ENCODE measurements around the gene RAB30. TPM values are rescaled to one million over a fixed set of nuclear protein-coding genes. Genes with fewer than 3 reads are reported as not detected.

The RAB30 gene
- total and polyA plus RNA-seq, 2 donors from 2014 or later, result 3.1 to 15.2 TPM

- Histone ChIP-seq H3K27ac (ENCODE audit: low read depth in 2 of 2, low read length in 2 of 2) (no peak overlapping the region), H3K36me3 (ENCODE audit: control insufficient read depth in 2 of 3, insufficient read depth in 3 of 3, low read length in 3 of 3) (no peaks in the 10 kb centered on the region), H3K9me3 (ENCODE audit: control insufficient read depth in 2 of 3, insufficient read depth in 1 of 3, low read length in 3 of 3) (no peaks in the 10 kb centered on the region), H3K4me1 (ENCODE audit: control insufficient read depth in 2 of 3, insufficient read depth in 2 of 3, low read depth in 1 of 3, low read length in 3 of 3) (no peaks in the 10 kb centered on the region), H3K9ac (ENCODE audit: low read length in 3 of 3) (no peak overlapping the region), H3K27me3 (ENCODE audit: control insufficient read depth, insufficient read depth, low read length) (no peaks in the 10 kb centered on the region), H3K4me3 (ENCODE audit: low read length in 3 of 3) (no peak overlapping the region)
- DNase-seq (no peak), FAIRE-seq (no peak)
- intact Hi-C loops (cut with DNase I), result no loop called here
- TF ChIP-seq, protein P1, sequence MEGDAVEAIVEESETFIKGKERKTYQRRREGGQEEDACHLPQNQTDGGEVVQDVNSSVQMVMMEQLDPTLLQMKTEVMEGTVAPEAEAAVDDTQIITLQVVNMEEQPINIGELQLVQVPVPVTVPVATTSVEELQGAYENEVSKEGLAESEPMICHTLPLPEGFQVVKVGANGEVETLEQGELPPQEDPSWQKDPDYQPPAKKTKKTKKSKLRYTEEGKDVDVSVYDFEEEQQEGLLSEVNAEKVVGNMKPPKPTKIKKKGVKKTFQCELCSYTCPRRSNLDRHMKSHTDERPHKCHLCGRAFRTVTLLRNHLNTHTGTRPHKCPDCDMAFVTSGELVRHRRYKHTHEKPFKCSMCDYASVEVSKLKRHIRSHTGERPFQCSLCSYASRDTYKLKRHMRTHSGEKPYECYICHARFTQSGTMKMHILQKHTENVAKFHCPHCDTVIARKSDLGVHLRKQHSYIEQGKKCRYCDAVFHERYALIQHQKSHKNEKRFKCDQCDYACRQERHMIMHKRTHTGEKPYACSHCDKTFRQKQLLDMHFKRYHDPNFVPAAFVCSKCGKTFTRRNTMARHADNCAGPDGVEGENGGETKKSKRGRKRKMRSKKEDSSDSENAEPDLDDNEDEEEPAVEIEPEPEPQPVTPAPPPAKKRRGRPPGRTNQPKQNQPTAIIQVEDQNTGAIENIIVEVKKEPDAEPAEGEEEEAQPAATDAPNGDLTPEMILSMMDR (IDR thresholded peaks at IDR 0.05; ENCODE audit: borderline replicate concordance, extremely low read depth, insufficient read depth), result no peak
Observed at GRCh38 chr11:82942376-82942775, 129.3 kb downstream of the RAB30 start.

DNA sequence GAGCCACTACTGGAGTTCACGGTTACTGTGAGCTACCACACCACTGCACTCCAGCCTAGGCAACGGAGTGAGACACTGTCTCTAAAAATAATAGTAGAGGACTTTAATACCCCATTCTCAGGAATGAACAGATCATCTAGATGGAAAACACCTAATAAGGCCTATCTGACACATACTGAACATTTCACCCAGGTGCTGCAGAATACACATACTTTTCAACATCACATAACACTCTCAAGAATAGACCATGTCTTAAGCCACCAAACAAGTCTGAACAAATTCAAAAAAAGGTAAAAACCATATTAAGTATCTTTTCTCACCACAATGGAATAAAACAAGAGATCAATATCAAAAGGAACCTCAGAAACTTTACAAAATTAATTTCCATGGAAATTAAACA is 132.2 kb downstream of the RAB30 start:
- Histone ChIP-seq H3K27me3 (ENCODE audit: control insufficient read depth, insufficient read depth, low read length) (no peaks in the 10 kb centered on the region), H3K27ac (ENCODE audit: low read depth in 2 of 2, low read length in 2 of 2) (no peak overlapping the region), H3K36me3 (ENCODE audit: control insufficient read depth in 2 of 3, insufficient read depth in 3 of 3, low read length in 3 of 3) (no peaks in the 10 kb centered on the region), H3K9ac (ENCODE audit: low read length in 3 of 3) (no peak overlapping the region), H3K9me3 (ENCODE audit: control insufficient read depth in 2 of 3, insufficient read depth in 1 of 3, low read length in 3 of 3) (no peaks in the 10 kb centered on the region), H3K4me3 (ENCODE audit: low read length in 3 of 3) (no peak overlapping the region), H3K4me1 (ENCODE audit: control insufficient read depth in 2 of 3, insufficient read depth in 2 of 3, low read depth in 1 of 3, low read length in 3 of 3) (no peaks in the 10 kb centered on the region)
- intact Hi-C loops (cut with DNase I), result no loop called here
- TF ChIP-seq, protein P1 (IDR thresholded peaks at IDR 0.05; ENCODE audit: borderline replicate concordance, extremely low read depth, insufficient read depth), result no peak
- DNase-seq, result no peak
- no peak for FAIRE-seq

DNA sequence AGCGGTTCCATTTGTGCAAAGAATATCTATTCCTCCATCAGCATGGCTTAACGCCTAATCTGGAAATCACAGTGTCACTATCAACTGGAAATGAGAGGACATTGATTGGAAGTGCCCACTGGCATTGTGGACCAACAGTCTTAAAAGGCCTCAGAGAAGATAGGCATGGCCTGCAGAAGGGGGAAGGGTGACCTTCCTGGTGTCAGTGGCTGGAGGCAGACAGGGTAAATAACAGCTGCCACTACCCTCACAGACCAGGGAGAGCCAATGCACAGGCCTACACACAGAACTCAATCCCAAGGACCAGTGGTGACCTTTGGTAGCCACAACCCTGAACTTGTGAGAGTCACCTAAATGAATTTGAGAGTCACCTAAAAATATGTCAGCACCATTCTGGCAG is 134.1 kb downstream of the RAB30 start:
- Histone ChIP-seq H3K27ac (ENCODE audit: low read depth in 2 of 2, low read length in 2 of 2) (no peak overlapping the region), H3K36me3 (ENCODE audit: control insufficient read depth in 2 of 3, insufficient read depth in 3 of 3, low read length in 3 of 3) (no peaks in the 10 kb centered on the region), H3K4me1 (ENCODE audit: control insufficient read depth in 2 of 3, insufficient read depth in 2 of 3, low read depth in 1 of 3, low read length in 3 of 3) (no peaks in the 10 kb centered on the region), H3K9ac (ENCODE audit: low read length in 3 of 3) (no peak overlapping the region), H3K4me3 (ENCODE audit: low read length in 3 of 3) (no peak overlapping the region), H3K27me3 (ENCODE audit: control insufficient read depth, insufficient read depth, low read length) (no peaks in the 10 kb centered on the region), H3K9me3 (ENCODE audit: control insufficient read depth in 2 of 3, insufficient read depth in 1 of 3, low read length in 3 of 3) (no peaks in the 10 kb centered on the region)
- no peak for DNase-seq
- TF ChIP-seq, protein P1 (IDR thresholded peaks at IDR 0.05; ENCODE audit: borderline replicate concordance, extremely low read depth, insufficient read depth), result no peak
- intact Hi-C loops (cut with DNase I), result no loop called here
- FAIRE-seq, result no peak

- H3K36me3 ChIP-seq (ENCODE audit: control insufficient read depth in 2 of 3, insufficient read depth in 3 of 3, low read length in 3 of 3), result no peaks in the 10 kb centered on the region
- TF ChIP-seq, protein P1 (IDR thresholded peaks at IDR 0.05; ENCODE audit: borderline replicate concordance, extremely low read depth, insufficient read depth), result no peak
- intact Hi-C loops (cut with DNase I), result no loop called here
- H3K4me1 ChIP-seq (ENCODE audit: control insufficient read depth in 2 of 3, insufficient read depth in 2 of 3, low read depth in 1 of 3, low read length in 3 of 3), result no peaks in the 10 kb centered on the region
- DNase-seq (no peak), FAIRE-seq (no peak)
- H3K9ac ChIP-seq (ENCODE audit: low read length in 3 of 3), result no peak overlapping the region
- H3K4me3 ChIP-seq (ENCODE audit: low read length in 3 of 3), result no peak overlapping the region
- no peaks in the 10 kb centered on the region for H3K9me3 ChIP-seq (ENCODE audit: control insufficient read depth in 2 of 3, insufficient read depth in 1 of 3, low read length in 3 of 3)
- H3K27me3 ChIP-seq (ENCODE audit: control insufficient read depth, insufficient read depth, low read length), result no peaks in the 10 kb centered on the region
- no peak overlapping the region for H3K27ac ChIP-seq (ENCODE audit: low read depth in 2 of 2, low read length in 2 of 2)
Observed at GRCh38 chr11:82936261-82936660, 135.4 kb downstream of the RAB30 start.

Data from kidney (tissue), 14 donors.